HFF-Myc (cell line): ENCODE data around the gene ACSS3.

Source experiments
- DNase-seq: peaks from one replicate; pipeline ENCODE4 v3.0.0-alpha.2; 2011; ENCODE audit warnings: low read depth; ENCODE audit errors: extremely low read depth
- H3K4me3 ChIP-seq: replicated peaks from 2 replicates; pipeline ENCODE4 v1.5.1; 2011; ENCODE audit warnings: low read depth, mild to moderate bottlenecking, control low read depth, low read length
- CTCF ChIP-seq: IDR thresholded peaks from 2 replicates; pipeline ENCODE4 v1.5.1; 2012; ENCODE audit warnings: mild to moderate bottlenecking, low read depth, low read length, control low read depth; ENCODE audit errors: missing control alignments

The ACSS3 gene

GRCh38 chr12:81284137-81284536 lies 206.3 kb downstream of the ACSS3 start:
- H3K4me3 ChIP-seq = no peak overlapping the region
- DNase-seq = no peak
- TF ChIP-seq CTCF = no peak

DNA sequence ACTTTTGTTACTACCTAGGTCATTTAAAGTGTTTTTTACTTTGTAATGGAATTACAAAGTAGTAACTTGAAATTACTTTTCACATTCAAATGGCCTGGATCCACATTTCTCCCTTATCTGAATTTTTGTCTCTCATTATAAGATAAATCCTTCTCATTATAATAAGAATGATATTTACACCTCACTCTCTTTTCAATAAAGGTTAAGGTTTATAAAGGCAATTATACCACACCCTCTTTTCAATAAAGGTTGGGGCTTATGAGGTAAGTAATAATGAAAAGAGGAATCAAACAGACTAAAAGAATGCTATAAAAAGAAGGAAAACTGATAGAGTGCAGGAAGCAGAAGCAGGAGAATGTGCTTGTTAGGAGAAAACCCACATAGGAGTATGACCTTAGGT lies 210.8 kb downstream of the ACSS3 start:
- no peak for DNase-seq
- H3K4me3 ChIP-seq = no peak overlapping the region
- no peak for TF ChIP-seq CTCF

DNA sequence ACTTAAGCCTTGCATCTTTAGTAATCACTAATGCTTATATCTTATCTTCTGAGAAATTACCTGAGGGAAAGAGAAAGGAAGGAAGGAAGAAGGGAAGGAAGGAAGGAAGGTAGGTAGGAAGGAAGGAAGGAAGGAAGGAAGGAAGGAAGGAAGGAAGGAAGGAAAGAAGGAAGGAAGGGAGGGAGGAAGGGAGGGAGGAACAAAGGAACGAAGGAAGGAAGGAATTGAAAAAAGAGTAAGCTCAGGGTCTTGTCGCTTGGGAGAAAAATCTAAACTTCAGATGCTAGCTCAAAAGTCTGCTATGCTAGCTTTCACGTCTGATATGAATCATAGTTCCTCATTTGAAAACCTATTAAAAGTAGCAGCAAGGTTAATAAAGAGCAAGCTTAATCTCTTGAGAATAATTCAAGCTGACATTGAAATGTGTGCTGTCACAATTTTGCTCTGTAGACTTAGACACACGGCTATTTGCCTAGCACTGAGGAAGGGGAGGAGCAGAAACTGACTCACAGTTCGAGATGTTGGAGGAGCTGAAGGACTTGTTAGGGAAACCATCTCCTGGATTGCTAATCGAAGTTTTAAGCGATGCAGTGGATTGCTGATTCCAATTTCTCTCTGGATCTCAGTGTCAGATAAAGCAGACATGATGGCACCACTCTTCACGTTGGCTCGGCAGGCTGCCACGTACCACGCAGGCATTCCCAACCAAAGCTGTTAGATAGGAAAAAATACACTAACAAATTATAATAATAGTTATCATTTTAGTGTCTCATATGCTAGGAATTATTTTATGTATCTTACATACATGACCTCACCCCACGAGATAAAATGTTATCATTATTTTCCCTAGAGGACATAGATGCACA lies 216.7 kb downstream of the ACSS3 start:
- H3K4me3 ChIP-seq = no peak overlapping the region
- TF ChIP-seq CTCF = no peak
- no peak for DNase-seq

DNA sequence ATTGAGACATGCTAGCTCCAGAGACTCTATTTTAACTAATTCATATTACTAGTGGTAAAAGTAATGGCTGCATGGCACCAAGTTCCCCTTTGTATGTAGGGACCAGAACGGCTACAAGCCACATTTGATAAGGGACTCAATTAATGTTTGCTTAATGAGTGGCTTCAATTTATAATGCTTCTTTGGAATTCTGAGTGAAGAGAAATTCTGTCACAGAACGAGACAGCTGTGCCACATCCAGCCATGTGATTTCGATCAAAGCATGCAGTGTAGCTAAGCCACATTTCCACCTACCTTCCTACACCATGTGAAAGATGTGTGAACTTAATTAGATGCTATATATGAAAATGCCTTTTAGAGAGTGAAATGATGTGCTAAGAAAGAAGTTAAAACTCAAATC lies 217.4 kb downstream of the ACSS3 start:
- TF ChIP-seq CTCF = no peak
- DNase-seq = no peak
- H3K4me3 ChIP-seq = no peak overlapping the region

DNA sequence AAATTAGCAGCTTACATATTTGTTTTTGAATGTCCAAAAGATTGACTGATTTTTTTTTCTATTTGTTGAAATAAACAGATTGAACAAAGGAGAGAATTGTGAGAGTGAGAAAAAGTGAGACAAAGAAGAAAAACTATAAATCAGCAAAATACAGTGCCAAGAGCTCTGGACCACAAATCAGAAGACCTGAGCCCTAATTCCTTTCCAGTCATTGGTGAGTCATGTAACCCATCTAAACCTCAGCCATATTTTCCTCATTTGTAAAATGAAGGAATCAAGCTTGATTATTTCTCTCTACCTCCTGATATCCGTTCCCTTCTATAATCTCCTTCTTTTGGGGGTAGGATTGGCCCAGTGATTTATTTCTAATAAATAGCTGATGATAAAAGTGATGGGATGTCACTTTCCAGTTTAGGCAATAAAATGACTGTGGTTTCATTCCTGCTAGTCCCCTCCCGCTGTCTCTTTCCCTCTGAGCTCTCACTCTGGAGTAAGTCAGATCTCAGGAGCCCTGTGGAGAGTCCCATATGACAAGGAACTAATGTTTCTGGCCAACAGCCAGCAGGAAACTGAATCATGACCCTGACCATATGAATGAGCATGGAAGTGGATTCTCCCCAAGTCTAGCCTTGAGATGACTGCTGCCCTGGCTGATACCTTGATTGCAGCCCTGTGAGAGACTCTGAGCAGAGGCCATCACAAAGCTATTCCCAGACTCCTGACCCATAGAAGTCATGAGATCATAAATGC lies 218.9 kb downstream of the ACSS3 start:
- DNase-seq = peak; percentile 7
- no peak for TF ChIP-seq CTCF
- no peak overlapping the region for H3K4me3 ChIP-seq

DNA sequence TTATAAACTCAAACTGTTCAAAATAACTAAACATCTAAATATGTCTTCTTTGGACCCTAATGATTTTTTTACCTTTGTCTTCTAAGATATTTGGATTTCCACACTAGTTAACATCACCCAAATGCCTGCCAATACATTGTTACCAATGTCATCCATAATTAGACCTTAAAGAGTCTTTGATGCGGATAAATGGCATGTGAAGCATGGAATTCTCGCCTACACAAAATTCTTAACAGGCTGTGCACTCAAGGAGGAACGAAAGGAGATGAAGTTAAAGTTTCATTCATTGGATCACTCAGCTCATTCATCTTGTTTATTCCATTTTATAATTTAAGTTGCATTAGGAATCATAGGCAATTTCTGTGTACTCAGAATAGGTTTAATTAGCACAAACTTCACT lies 219.7 kb downstream of the ACSS3 start:
- H3K4me3 ChIP-seq = no peak overlapping the region
- no peak for DNase-seq
- TF ChIP-seq CTCF = no peak
